ENCODE measurements around the gene LIMS1.
"Not testable (repeated sequence)": the region's sequence is repeated elsewhere in the genome, so short reads cannot be mapped to it uniquely, and the experiment has no call there.

Gene LIMS1

DNA sequence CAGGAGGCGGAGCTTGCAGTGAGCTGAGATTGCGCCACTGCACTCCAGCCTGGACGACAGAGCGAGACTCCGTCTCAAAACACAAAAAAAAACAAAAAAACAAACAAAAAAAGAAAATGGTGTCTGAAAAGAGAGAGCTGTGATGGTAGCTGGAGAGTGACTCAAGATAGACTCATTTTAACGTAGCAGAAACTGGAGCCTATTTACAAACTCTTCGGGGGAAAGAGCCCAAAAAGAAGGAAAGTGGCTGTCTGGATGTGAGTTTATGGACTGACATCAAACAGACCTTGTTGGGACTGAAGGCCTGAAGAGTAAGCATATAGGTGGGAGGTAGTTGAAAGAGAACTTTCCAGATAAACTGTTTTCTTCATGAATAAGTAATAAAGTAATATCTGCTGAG is 51.8 kb downstream of the LIMS1 start:
- Histone ChIP-seq H3K4me1 (ENCODE audit: insufficient read depth, low read length) (peaks cover 28% of the 10 kb centered on the region), H3K9me3 (ENCODE audit: control insufficient read depth, insufficient read depth, low read length) (no peaks in the 10 kb centered on the region), H3K36me3 (ENCODE audit: insufficient read depth, low read length) (no peaks in the 10 kb centered on the region), H3K9ac (ENCODE audit: low read depth, low read length) (no peak overlapping the region)

DNA sequence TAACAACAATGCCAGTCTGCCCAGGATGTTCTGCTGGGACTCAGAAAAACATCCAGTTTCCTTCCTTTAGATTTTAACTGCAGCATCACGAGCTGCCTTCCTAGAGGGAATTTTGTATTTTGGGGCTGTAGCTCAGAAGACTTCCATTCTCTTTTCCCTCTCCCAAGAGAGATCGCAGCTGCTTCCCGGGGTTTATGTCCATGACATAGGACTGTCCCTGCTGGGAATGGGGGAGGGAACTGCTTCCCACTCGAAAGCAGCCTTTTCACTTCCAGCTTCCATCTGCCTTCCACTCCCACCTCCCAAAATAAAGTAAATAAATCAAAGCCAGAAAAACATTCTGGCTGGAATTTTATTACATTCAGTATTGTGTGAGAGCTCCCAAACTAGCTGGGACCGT is 52.4 kb downstream of the LIMS1 start:
- no peak overlapping the region for H3K9ac ChIP-seq (ENCODE audit: low read depth, low read length)
- no peaks in the 10 kb centered on the region for H3K36me3 ChIP-seq (ENCODE audit: insufficient read depth, low read length)
- peaks cover 28% of the 10 kb centered on the region for H3K4me1 ChIP-seq (ENCODE audit: insufficient read depth, low read length)
- no peaks in the 10 kb centered on the region for H3K9me3 ChIP-seq (ENCODE audit: control insufficient read depth, insufficient read depth, low read length)

DNA sequence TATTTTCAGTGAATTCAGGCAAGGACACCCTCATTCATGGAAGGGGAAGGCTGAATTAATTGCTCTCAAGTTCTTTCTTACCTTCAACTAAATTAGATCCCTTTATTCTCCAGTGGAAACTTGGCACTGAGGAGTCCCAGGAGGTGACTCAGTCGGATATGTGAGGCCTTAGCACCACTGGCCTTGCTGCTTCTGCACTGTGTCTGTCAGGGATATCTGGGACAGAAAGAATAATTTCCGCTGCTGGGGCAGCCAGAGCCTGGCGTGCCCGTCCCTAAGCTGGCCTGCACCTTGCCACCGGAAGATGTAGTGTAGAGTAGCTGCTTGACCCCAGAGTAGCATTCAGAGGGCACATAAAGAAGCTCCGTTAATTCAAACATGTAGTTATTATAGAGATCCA is 53.4 kb downstream of the LIMS1 start:
- peaks cover 33% of the 10 kb centered on the region for H3K4me1 ChIP-seq (ENCODE audit: insufficient read depth, low read length)
- no peaks in the 10 kb centered on the region for H3K36me3 ChIP-seq (ENCODE audit: insufficient read depth, low read length)
- H3K9me3 ChIP-seq (ENCODE audit: control insufficient read depth, insufficient read depth, low read length) = no peaks in the 10 kb centered on the region
- no peak overlapping the region for H3K9ac ChIP-seq (ENCODE audit: low read depth, low read length)

DNA sequence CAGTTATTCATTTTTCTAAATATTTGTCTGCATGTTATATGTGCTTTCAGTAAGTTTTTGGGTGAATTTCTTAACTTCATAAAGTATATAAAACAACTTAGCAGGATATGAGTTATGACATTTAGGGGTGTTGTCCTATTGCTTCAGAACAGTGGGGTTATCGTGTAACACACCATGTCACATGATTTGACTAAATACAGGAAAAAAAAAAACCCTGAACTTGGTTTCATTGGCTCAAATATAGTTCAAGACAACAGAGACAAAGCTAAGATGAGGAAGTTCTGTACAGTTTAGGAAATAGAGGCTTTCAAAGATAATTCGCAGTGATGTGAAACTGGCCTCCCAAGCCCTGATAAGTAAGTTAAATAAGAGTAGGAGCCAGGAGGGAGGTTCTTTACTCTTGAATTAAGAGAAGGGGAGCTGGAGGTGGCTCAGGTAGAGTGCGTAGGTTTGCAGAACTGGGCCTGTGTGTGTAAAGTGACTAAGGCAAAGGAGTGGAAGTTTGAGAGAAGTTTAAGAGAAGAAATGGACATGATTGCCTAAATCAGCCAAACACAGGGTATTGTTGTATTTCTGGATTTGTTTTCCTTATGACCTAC is 53.9 kb downstream of the LIMS1 start:
- peaks cover 39% of the 10 kb centered on the region for H3K4me1 ChIP-seq (ENCODE audit: insufficient read depth, low read length)
- no peak overlapping the region for H3K9ac ChIP-seq (ENCODE audit: low read depth, low read length)
- H3K9me3 ChIP-seq (ENCODE audit: control insufficient read depth, insufficient read depth, low read length) = no peaks in the 10 kb centered on the region
- no peaks in the 10 kb centered on the region for H3K36me3 ChIP-seq (ENCODE audit: insufficient read depth, low read length)

DNA sequence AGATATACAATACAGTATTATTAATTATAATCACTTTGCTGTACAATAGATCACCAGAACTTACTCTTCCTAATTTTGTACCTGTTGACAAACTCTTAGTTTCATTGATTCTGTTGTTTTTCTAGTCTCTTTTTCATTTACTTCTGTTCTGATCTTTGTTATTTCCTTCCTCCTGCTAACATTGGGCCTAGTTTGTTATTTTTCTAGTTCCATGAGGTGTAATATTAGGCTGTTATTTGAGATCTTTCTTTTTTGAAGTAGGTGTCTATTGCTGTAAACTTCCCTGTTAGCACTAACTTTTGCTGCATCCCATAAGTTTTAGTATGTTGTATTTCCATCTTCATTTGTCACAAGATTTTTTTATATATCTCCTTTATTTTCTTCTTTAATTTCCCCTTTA is 55.1 kb downstream of the LIMS1 start:
- peaks cover 49% of the 10 kb centered on the region for H3K4me1 ChIP-seq (ENCODE audit: insufficient read depth, low read length)
- H3K36me3 ChIP-seq (ENCODE audit: insufficient read depth, low read length) = no peaks in the 10 kb centered on the region
- no peaks in the 10 kb centered on the region for H3K9me3 ChIP-seq (ENCODE audit: control insufficient read depth, insufficient read depth, low read length)
- no peak overlapping the region for H3K9ac ChIP-seq (ENCODE audit: low read depth, low read length)

DNA sequence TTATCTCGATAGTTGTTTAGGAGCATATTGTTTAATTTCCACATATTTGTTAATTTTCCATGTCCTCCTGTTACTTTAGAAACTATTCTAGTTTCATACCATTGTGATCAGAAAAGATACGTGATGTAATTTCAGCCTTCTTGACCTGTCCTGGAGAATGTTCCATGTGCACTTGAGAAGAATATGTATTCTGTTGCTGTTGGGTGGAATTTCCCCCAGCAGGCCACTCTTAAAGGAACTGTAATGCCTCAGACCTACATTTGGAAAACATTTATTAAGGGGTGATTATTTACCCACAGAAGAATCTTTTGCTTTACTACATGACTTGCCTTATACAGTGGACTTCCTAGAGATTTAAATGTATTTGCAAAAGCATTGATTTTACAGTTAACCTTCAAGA is 55.5 kb downstream of the LIMS1 start:
- Histone ChIP-seq H3K9ac (ENCODE audit: low read depth, low read length) (no peak overlapping the region), H3K36me3 (ENCODE audit: insufficient read depth, low read length) (no peaks in the 10 kb centered on the region), H3K4me1 (ENCODE audit: insufficient read depth, low read length) (peaks cover 53% of the 10 kb centered on the region), H3K9me3 (ENCODE audit: control insufficient read depth, insufficient read depth, low read length) (no peaks in the 10 kb centered on the region)

DNA sequence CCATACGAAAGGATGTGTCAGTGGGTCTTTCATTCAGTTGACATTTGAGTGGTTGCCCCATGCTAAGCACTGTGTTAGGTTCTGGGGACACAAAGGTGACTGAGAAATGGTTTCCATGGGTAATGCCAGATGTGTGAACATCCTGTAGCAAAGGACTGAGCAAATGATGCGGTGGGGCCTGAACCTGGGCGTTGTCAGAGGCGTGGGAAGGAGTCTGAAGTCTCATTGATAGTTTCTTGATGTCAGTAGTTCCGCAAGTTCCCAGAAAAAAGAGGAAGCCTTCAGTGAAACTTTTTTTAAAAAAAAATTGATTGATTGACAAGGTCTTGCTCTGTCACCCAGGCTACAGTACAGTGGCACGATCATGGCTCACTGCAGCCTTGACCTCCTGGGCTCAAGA is 56.9 kb downstream of the LIMS1 start:
- Histone ChIP-seq H3K4me1 (ENCODE audit: insufficient read depth, low read length) (peaks cover 62% of the 10 kb centered on the region), H3K9ac (ENCODE audit: low read depth, low read length) (no peak overlapping the region), H3K9me3 (ENCODE audit: control insufficient read depth, insufficient read depth, low read length) (no peaks in the 10 kb centered on the region), H3K36me3 (ENCODE audit: insufficient read depth, low read length) (no peaks in the 10 kb centered on the region)

DNA sequence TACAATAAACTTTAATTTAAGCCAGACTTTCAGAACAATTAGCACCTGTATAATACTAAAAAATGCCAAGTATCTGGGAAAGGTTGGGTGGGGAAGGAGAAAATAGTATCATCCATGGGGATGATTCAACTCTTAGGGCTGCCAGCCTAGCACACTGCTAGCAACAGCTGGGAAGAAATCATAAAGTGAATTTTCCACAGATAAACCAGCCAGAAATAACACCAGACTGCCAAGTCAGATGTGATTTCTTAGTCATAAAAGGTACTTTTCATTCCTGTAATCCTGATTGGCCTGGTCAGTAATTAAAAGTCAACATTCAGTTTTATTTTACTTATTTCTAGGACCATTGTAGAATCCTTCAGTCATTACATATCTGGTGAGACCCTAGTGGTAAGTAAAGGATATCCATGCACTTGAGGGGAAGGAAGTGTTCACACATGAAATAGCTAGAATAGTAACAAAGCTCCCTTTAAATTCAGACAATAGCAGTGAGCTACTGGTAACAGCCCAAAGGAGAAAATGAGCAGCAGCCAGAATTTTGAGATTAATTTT is 59.4 kb downstream of the LIMS1 start:
- Histone ChIP-seq H3K9me3 (ENCODE audit: control insufficient read depth, insufficient read depth, low read length) (no peaks in the 10 kb centered on the region), H3K36me3 (ENCODE audit: insufficient read depth, low read length) (no peaks in the 10 kb centered on the region), H3K9ac (ENCODE audit: low read depth, low read length) (no peak overlapping the region), H3K4me1 (ENCODE audit: insufficient read depth, low read length) (peaks cover 42% of the 10 kb centered on the region)

DNA sequence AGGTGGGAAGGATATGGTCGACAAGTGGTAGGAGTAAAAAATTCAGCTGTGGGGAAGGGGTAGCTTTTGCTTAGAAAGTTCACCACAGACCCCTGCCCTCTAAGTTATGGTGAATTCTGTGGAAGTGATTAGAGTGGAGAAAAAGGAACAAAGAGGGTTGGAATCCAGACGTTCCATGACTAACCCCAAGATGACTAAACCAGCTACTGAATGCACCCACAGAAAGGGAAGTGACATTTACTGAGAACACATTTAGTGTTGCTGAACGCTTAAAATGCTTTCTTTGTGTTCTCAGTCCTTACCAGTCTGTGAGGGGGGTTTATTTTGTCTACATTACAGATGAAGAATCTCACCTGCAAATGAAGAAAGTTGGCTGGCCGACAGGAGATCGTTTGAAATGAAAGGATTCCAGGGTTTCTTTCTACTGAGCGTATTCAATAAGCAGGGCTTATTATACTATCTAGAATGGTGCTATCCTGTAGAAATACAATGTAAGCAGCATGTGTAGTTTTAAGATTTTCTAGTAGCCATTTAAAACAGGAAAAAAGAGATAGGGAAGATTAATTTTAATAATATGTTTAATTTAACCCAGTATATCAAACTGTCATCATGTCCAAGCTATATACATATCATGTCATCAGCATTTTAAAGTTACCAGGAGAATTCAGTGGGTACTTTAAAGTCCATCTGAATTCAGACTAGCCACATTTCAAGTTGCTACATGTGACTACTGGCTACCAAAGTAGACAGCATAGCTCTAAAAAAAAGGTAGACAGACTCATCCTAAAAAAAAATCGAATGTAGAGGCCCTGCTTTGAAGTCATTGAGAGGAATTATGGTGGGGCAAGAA is 60.1 kb downstream of the LIMS1 start:
- H3K4me1 ChIP-seq (ENCODE audit: insufficient read depth, low read length) = peaks cover 42% of the 10 kb centered on the region
- H3K36me3 ChIP-seq (ENCODE audit: insufficient read depth, low read length) = no peaks in the 10 kb centered on the region
- H3K9ac ChIP-seq (ENCODE audit: low read depth, low read length) = 0 out of 2 replicates have a peak overlapping the region, but pooled peaks have one; percentile 7
- H3K9me3 ChIP-seq (ENCODE audit: control insufficient read depth, insufficient read depth, low read length) = no peaks in the 10 kb centered on the region

DNA sequence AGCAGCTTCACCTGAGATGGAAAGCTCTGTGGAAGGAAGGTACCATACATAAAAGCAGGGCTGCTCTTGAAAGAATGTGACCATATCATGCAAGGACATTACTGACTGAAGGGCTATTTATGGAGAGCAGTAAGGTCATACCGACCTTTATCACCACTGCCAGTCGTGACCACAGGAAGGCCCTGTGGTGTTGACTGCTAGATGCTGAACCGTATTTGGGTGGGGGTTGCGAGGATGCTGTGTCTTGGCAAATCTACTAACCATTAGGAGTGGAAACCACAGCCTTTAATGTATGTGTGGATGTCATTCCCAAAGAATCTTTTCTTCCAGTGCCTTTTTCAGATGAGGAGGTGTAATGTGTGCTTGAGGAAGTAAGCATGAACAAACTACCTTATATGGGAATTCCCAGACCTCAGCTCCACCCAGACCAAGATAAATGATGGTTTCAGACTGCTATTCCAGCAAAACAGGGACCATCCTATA is 60.8 kb downstream of the LIMS1 start:
- Histone ChIP-seq H3K9ac (ENCODE audit: low read depth, low read length) (0 out of 2 replicates have a peak overlapping the region, but pooled peaks have one; percentile 7), H3K4me1 (ENCODE audit: insufficient read depth, low read length) (peaks cover 42% of the 10 kb centered on the region)

DNA sequence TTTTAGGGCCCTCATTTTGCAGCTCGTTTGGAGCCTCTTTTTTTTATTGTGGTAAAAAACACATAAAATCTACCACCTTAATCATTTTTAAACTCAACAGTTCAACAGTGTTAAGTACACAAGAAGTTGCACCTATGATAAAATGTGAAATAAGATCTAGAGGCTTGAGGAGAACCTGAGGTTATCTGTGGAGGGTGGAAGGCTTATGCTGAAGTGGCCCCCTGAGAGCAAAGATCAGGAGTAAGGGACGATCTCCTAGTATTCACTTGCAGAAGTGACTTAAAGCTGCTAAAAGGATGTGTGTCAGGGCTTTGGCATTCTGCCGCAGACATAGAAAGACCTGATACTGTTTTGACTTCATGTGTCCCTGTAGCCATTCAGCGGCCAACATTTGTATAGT is 61.5 kb downstream of the LIMS1 start:
- Histone ChIP-seq H3K9ac (ENCODE audit: low read depth, low read length) (peak overlapping the region; percentile 22; the same call in 1 of the 2 replicates), H3K4me1 (ENCODE audit: insufficient read depth, low read length) (peaks cover 37% of the 10 kb centered on the region)
- not testable (repeated sequence) for H3K36me3 ChIP-seq (ENCODE audit: insufficient read depth, low read length); H3K9me3 ChIP-seq (ENCODE audit: control insufficient read depth, insufficient read depth, low read length)

More for the DNA sequence above, 60.8 kb downstream of the LIMS1 start:
- Histone ChIP-seq H3K36me3 (ENCODE audit: insufficient read depth, low read length) (no peaks in the 10 kb centered on the region), H3K9me3 (ENCODE audit: control insufficient read depth, insufficient read depth, low read length) (no peaks in the 10 kb centered on the region)

DNA sequence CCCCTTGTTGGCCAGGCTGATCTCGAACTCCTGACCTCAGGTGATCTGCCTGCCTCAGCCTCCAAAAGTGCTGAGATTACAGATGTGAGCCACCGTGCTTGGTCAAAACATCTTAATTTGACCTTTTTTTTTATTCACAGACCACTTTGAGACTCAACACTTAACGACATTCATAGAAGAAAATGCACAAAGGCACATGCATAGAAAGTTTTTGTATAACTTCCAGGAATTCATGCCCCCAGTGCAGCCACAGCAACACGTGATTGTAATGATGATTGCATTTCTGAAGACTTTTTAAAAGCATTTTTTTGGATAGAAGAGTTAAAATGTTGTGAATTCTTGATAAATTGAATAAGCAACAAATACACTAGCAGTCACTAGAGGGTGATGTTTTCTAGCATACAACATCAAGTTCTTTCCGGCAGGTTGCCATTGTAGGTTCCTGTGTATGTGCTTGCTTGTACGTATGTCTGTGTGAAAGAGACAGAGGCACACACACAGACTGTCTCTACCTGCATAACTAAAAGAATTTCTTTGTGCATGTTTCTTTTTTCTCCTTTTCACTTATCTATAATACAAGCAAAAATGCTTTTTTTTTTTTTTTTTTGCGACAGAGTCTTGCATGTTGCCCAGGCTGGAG is 63.0 kb downstream of the LIMS1 start:
- peaks cover 34% of the 10 kb centered on the region for H3K4me1 ChIP-seq (ENCODE audit: insufficient read depth, low read length)
- H3K9me3 ChIP-seq (ENCODE audit: control insufficient read depth, insufficient read depth, low read length); H3K9ac ChIP-seq (ENCODE audit: low read depth, low read length); H3K36me3 ChIP-seq (ENCODE audit: insufficient read depth, low read length): not testable (repeated sequence)

DNA sequence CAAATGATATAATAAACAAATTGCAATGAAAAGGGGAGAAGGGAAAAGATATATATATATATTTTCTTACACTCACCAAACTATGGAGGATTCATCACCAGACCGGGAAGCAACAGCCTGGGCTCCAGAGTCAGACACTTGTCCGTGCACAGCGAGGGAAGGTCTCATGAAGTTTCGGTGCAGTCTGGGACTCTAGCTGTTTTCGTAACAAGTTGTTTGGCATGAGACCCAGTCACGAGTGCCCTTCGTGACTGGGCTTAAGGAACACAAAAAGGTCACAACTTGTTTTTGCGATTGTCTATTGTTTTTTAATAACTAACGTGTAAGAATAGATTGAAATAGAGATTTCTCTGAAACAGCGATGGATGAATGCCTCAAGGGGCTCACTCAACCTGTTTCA is 66.9 kb downstream of the LIMS1 start:
- not testable (repeated sequence) for H3K4me1 ChIP-seq (ENCODE audit: insufficient read depth, low read length)

DNA sequence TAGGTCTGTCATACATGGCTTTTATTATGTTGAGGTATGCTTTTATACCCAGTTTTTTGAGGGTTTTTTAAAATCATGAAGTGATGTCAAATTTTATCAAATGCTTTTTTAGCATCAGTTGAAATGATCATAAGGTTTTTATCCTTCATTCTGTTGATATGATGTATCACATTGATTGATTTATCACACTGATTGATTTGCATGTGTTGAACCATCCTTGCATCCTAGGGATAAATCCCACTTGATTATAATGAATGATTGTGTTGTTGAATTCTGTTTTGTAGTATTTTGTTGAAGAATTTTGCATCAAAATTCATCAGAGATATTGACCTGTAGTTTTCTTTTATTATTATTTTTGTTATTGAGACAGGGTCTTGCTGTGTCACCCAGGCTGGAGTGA is 68.2 kb downstream of the LIMS1 start:
- Histone ChIP-seq H3K4me1 (ENCODE audit: insufficient read depth, low read length) (no peaks in the 10 kb centered on the region), H3K36me3 (ENCODE audit: insufficient read depth, low read length) (no peaks in the 10 kb centered on the region)

More for the DNA sequence above, 66.9 kb downstream of the LIMS1 start:
- not testable (repeated sequence) for H3K9ac ChIP-seq (ENCODE audit: low read depth, low read length); H3K36me3 ChIP-seq (ENCODE audit: insufficient read depth, low read length); H3K9me3 ChIP-seq (ENCODE audit: control insufficient read depth, insufficient read depth, low read length)

More for the DNA sequence above, 68.2 kb downstream of the LIMS1 start:
- Histone ChIP-seq H3K9ac (ENCODE audit: low read depth, low read length) (no peak overlapping the region), H3K9me3 (ENCODE audit: control insufficient read depth, insufficient read depth, low read length) (0 out of 2 replicates have a peak, but pooled peaks cover 4% of the 10 kb centered on the region)

Measured in ES-I3 (cell line).